Measurements from ENCODE around the gene HNRNPAB. TPM values are rescaled to one million over a fixed set of nuclear protein-coding genes. Genes with fewer than 3 reads are reported as not detected.

Gene HNRNPAB
- total RNA-seq: 64.9 and 71.9 TPM in 2 replicates

GRCh38 chr5:178204182-178204934 lies at the start of gene HNRNPAB:
Gene HNRNPAB (plus strand): TSS chr5:178204533. CDS start chr5:178204838, 305 bp downstream.

GRCh38 chr5:178187014-178187413 lies 17.3 kb upstream of the HNRNPAB start, which contains the start of gene GMCL2:
Gene GMCL2 (minus strand): TSS chr5:178187371. CDS start chr5:178187299, 72 bp downstream.

GRCh38 chr5:178232124-178232919 lies 28.0 kb downstream of the HNRNPAB start, which contains the start of gene PHYKPL:
Gene PHYKPL (minus strand): TSS chr5:178232802. CDS start chr5:178232550, 252 bp downstream.

Other genes starting within 250 kb of the HNRNPAB start
- not detected in 2 replicates for gene PROP1, start 208.3 kb upstream of the HNRNPAB start, total RNA-seq
- 5.8 TPM in 2 replicates for gene N4BP3, start 91.0 kb upstream of the HNRNPAB start, total RNA-seq
- 36.4 and 43.7 TPM in 2 replicates for gene RMND5B, start 73.5 kb upstream of the HNRNPAB start, total RNA-seq
- gene NHP2, start 50.6 kb upstream of the HNRNPAB start, total RNA-seq: 114 and 144 TPM in 2 replicates
- gene GMCL2, start 17.2 kb upstream of the HNRNPAB start, total RNA-seq: not detected in 2 replicates
- gene PHYKPL, start 28.3 kb downstream of the HNRNPAB start, total RNA-seq: 24.6 and 29.6 TPM in 2 replicates

Measured in nasal cavity respiratory epithelium epithelial cell of viscerocranial mucosa (primary cell).